NCI-H226 (cell line): Measurements from ENCODE around the gene SLC22A31.
A peak's percentile ranks its signal among the peaks of the same experiment; 100 is the strongest.
"Not testable (repeated sequence)": the region's sequence is repeated elsewhere in the genome, so short reads cannot be mapped to it uniquely, and the experiment has no call there.

ENCODE experiments used
- DNase-seq: peaks from one replicate; pipeline ENCODE4 v3.0.0-alpha.2; 2015

SLC22A31 gene

GRCh38 chr16:89200124-89200849 is at the start of gene SLC22A31:
Gene SLC22A31, minus strand, starts transcription at chr16:89200537. Its CDS starts 36 bp downstream, at chr16:89200501.
- DNase-seq = no peak

- DNase-seq = no peak
Observed at GRCh38 chr16:89248196-89248982, 48.1 kb upstream of the SLC22A31 start.

DNA sequence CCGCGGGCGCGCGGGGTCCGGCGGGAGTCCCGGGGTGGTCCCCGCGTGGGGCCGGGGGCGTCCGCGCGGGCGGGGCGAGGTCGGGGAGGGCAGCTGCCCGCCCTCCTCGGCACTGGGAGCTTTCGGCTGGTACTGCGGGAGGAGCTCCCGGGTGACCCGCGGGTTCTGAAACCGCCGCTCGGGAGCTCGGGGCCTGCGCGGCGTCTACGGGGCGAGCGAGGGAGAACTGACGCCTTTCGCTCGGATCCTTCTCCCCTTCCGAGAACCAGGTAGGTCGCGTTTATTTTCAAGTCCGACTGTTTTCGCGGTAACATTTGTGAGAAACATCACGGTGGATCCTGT is 47.4 kb upstream of the SLC22A31 start:
- DNase-seq = not testable (repeated sequence)

DNA sequence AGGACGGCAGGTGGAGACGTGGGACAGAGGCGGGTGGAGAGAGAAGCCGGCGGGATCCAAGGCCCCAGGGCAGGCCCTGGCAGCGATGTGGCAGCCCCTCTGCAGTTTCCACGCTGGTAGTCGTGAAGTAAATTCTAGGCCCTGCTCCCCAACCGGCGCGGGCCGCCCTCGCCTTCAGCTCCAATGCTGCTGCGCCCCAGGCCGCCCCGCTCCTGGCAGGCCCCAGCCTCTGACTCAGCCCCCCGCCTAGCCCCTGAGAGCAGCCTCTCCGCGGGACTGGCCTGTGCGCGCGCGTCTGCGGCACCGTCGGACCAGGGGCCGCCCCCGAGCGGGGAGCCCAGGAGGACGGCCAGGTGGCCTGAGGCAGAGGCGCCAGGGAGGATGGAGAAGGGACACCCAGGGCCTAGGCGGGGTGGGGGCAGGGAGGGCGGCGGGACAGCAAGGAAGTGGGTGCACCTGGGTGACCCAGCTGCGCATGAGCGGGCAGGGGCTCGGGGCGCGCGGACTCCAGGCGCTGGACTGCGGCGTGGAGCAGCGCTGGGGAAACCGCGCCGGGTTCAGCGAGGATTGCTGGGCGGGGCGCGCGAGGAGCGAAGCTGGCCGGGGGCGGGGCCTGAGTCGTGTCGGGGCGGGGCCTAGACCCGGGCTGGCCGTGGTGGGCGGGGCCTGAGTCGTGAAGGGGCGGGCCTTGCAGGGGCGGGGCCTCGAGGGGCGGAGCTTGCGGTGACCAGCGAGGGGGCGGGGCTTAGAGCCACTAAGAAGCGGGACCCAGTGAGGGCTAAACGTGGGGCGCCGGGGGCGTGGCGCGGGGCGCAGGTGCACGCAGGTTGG is 46.8 kb upstream of the SLC22A31 start:
- peak; percentile 64 for DNase-seq

DNA sequence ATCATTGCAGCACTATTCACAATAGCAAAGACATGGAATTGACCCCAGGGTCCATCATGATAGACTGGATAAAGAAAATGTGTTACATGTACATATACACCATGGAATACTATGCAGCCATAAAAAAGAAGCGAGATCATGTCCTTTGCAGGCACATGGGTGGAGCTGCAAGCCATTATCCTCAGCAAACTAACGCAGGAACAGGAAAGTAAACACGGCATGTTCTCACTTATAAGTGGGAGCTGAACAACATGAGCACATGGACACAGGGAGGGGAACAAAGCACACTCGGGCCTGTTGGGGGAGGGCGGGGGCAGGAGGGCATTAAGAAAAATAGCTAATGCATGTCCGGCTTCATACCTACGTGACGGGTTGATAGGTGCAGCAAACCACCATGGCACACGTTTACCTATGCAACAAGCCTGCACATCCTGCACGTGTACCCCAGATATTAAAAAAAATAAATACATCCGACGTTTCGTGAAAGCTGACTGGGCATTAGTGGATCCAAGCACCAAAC is 46.1 kb upstream of the SLC22A31 start:
- DNase-seq = no peak

DNA sequence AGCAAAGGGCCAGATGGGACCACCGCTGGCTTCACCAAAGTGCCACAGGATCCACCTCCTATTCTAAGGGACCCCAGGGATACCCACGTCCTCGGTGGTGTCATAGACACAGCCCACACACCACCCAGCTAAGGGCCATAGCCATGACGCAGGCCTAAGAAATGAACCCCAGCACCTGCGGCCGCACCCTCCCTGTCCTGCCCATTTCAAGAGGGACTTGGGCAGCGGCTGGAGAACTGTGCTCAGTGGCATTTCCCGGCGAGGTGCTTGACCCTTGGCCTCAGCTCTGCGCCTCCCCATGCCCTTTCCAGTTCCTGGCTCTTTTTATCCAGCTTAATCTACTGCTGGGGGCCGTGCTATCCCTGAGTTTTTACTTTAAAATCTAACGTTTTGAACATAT is 44.4 kb upstream of the SLC22A31 start:
- DNase-seq = no peak

GRCh38 chr16:89244264-89244663 is 43.9 kb upstream of the SLC22A31 start:
- DNase-seq = not testable (repeated sequence)

GRCh38 chr16:89243664-89244063 is 43.3 kb upstream of the SLC22A31 start:
- DNase-seq = no peak

DNA sequence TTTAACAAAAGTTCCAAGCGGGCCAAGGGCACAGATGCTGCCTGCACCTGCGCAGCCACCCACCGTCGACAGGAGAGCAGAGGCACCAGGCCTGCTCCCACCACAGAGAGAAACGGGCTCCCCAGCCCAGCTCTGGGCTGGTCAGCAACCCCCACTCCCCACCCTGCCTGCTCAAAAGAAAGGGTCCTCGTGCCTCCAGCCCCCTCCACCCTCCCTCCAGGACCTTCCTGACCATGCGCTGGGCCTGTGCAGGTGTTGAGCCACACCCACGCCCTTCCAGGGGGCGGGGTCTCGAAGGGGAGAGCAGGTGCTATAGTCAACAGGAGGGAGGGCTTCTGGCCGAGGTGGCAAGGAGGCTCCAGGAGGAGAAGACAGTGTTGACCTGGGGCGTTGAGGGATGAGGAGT is 42.5 kb upstream of the SLC22A31 start:
- DNase-seq = no peak

DNA sequence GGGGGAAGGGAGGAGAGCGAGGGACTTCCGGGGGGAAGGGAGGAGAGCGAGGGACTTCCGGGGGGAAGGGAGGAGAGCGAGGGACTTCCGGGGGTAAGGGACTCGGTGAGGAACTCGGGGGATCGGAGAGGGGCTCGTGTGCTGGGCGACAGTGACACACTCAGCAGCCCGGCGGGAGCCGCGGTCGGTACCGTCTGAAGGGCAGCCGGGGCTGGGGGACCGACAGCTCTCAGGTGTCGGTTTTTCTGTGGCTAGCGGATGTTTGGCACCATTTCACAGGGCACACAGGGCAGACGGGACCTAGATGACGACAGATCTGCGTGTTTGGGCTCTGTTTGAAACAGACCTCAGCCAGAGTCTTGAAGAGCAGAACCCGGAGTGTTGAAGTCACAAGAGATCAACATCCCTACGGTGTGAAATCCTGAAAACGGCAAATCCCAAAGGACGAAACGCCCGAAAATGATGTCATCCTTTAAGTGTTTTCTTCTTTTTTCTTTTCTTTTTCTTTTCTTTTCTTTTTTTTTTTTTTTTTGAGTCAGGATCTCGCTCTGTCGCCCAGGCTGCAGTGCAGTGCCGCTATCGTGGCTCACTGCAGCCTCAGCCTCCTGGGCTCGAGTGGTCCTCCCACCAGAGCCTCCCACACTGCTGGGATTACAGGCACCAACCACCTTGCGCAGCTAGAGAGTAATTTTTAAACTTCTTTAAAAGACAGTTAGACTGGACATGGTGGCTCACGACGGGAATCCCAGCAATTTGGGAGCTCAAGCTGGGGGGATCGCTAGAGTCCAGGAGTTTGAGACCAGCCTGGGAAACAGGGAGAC is 41.1 kb upstream of the SLC22A31 start:
- DNase-seq = peak; percentile 49

DNA sequence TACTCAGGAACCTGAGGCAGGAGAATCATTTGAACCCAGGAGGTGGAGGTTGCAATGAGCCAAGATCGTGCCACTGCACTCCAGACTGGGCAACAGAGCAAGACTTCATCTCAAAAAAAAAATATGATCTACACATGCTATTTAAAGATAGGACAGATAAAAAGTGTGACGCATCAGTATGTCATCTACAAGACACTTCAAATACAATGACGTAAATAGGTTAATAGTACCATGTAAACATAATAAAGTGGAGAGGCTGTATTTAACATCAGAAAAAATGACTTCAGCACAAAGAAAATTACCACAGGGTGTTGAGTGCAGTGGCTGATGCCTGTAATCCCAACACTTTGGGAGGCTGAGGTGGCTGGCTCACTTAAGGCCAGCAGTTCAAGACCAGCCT is 37.4 kb upstream of the SLC22A31 start:
- DNase-seq = no peak

DNA sequence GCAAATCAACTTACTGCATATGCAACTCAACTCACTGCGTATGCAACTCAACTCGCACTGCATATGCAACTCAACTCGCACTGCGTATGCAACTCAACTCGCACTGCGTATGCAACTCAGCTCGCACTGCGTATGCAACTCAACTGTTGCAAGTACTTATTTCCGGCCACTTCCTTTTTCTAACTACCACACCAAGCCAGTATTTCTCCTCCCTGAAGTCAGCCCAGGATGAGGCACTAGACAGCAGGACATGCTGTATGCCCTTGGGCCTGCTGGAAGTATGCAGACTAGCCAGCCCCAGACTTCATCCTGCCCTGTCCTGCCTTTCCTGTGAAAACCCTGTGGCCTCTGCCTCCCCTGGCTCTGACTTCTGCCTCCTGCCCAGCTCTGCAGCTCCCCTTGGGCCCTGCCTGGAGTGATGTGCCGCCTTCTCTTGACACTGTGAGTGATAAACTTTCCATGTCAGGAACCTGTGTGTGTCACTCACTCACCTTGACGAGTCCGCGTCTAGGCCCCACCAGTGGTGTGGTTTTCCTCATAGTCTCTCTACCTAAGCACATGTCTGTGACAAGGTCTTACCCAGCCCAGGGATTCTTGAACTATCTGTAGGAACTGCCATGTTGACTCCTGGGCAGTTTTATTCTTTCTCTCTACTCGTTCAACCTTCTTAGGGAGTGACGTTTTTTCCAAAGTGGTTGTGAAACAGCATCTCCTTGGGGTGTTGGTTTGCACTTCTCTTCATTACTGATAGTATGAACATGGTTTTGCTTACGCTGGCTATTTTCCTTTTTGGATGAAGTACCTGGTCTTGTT is 33.5 kb upstream of the SLC22A31 start:
- DNase-seq = no peak

- DNase-seq = no peak
Observed at GRCh38 chr16:89232107-89232506, 31.8 kb upstream of the SLC22A31 start.

GRCh38 chr16:89230255-89230654 is 29.9 kb upstream of the SLC22A31 start:
- DNase-seq = no peak

DNA sequence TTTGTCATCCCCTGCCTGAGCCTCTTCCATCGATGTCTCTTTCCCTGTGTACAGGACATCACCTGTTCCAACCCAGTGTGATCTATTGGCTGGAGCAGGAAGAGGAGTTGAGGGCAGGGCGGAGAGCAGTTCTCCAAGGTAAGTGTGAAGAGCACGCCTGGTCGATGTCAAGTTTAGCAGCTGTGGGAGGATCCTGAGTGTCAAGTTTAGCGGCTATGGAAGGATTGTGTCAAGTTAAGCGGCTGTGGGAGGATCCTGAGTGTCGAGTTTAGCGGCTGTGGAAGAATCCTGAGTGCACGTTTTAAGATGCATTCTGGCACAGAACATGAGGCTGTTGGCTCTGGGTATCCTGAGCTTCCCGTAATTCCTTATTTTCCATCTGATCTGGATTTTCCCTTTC is 24.3 kb upstream of the SLC22A31 start:
- no peak for DNase-seq

GRCh38 chr16:89222931-89223330 is 22.6 kb upstream of the SLC22A31 start:
- no peak for DNase-seq

GRCh38 chr16:89221604-89222003 is 21.3 kb upstream of the SLC22A31 start:
- DNase-seq = no peak

DNA sequence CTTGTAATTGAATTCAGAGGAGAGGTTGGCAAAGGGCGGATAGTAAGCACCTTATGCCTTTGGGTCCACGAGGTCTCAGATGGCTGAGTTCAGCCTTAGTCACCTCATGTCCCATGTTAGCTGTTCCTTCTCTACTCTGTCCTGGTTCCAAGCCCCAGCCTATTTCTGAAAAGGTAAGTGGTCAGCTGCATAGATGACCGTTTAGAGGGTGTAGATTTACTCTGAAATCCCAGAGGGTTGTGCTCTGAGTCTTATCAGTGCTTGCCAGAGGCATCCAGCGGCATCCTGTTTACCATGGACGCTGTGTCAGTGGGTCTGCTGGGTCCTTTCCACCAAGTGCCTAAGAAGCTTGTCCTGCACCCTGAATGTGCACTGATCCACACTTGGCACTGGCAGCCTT is 19.0 kb upstream of the SLC22A31 start:
- no peak for DNase-seq

GRCh38 chr16:89217388-89218191 is 17.3 kb upstream of the SLC22A31 start, which contains the start of gene ZNF778:
Gene ZNF778, plus strand, starts transcription at chr16:89217703. Its CDS starts 3,425 bp downstream, at chr16:89221128.
- peak; percentile 81 for DNase-seq

GRCh38 chr16:89217138-89217387 is 16.7 kb upstream of the SLC22A31 start:
- DNase-seq = no peak
